Prostate gland (tissue), 2 donors: ENCODE data around the gene TTBK2.

Source experiments
- POLR2AphosphoS5 ChIP-seq: sonication (generic); formaldehyde crosslinking; IDR thresholded peaks from one replicate; pipeline ENCODE4 v1.6.1; 2017; ENCODE audit warnings: antibody characterized with exemption
- TF ChIP-seq, protein P1 (sequence below), 4 experiments: fragments of 200-600 bp in 2 of 4; fragments of 450-650 bp in 2 of 4; sonication (generic) in 2 of 4; IDR thresholded peaks; 1 replicate in 3 of 4; 2 replicates in 1 of 4; pipeline ENCODE4 v1.5.1; 2016 to 2019; ENCODE audit warnings: antibody characterized with exemption in 4 of 4, mild to moderate bottlenecking in 2 of 4, moderate library complexity in 2 of 4

DNA sequence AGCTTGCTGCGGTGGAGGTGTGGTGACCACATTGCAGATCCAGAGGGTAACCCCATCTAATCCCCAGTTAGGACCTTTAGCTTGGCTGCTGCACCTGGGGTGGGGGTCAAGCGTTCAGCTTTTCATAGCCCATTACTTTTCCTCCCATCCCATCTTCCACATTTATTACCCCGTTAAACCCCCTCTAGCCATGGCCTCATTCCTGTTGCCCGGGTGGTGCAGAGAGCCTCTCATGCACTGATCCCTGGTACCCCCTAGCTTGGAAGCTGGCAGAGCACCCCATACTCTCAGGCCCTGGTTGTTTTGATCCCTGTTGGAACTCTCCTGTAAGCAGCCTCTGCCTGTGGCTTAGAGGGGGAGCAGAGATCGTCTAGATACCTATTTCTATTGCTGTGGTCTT, 204.5 kb downstream of the TTBK2 start:
- TF ChIP-seq POLR2AphosphoS5, result no peak
- TF ChIP-seq, protein P1, sequence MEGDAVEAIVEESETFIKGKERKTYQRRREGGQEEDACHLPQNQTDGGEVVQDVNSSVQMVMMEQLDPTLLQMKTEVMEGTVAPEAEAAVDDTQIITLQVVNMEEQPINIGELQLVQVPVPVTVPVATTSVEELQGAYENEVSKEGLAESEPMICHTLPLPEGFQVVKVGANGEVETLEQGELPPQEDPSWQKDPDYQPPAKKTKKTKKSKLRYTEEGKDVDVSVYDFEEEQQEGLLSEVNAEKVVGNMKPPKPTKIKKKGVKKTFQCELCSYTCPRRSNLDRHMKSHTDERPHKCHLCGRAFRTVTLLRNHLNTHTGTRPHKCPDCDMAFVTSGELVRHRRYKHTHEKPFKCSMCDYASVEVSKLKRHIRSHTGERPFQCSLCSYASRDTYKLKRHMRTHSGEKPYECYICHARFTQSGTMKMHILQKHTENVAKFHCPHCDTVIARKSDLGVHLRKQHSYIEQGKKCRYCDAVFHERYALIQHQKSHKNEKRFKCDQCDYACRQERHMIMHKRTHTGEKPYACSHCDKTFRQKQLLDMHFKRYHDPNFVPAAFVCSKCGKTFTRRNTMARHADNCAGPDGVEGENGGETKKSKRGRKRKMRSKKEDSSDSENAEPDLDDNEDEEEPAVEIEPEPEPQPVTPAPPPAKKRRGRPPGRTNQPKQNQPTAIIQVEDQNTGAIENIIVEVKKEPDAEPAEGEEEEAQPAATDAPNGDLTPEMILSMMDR (IDR thresholded peaks at IDR 0.05), result no peak
